ENCODE measurements around the gene ICA1L.

The ICA1L gene

DNA sequence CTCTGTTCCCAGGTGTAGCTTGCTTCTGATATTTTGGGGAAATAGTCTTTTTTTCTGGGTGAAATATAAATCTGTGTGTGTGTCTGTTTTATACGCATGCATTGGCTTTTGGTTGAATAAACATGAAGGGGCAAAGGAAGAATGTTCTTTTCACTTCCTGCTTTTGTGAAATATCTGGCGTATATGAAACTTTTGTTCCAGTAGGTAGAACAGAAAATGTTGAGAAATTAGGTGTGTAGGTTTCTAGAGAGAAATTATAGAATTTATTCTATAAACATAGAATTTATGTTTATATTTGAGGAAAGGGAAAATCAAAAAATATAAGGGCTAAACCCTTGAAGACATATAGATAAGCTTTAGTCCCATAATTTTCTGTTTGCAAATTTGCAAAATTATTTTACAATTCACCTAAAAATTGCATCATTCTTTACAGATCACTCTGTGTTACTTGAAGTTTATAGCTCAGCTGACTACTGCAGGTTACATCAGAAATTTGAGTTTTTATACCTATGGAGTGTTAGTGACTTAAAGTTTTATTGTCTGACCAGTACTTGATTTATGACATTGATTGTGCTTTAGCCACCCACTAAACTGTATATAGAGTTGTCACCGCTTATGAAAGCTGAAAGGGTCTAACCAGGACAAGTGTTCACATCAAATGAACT lies 120.7 kb downstream of the ICA1L start:
- no peak for ATAC-seq

DNA sequence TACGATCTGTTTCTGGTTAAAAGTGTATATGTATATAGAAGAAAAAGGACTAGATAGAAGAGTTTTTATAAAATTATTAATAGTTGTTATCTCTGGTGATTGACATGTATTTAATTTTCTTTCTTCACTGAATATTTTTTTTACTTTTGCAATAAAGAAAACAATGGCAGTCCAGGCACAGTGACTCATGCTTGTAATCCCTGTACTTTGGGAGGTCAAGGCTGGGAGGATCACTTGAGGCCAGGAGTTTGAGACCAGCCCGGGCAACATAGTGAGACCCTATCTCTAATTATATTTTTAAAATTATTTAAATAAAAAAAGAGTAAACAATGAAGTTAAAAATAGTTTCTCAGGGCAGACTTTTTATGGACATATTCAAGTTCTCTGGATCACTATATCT lies 122.1 kb downstream of the ICA1L start:
- TF ChIP-seq ZFP3 (CRISPR knock-in tag; IDR thresholded peaks at IDR 0.05) (no peak), ARNTL (CRISPR knock-in tag; IDR thresholded peaks at IDR 0.05; ENCODE audit: borderline replicate concordance, low read depth) (no peak), CSDC2 (CRISPR knock-in tag; IDR thresholded peaks at IDR 0.05) (no peak), ISL1 (CRISPR knock-in tag; IDR thresholded peaks at IDR 0.05) (no peak), PATZ1 (CRISPR knock-in tag; IDR thresholded peaks at IDR 0.05; ENCODE audit: borderline replicate concordance) (no peak), RARB (CRISPR knock-in tag; IDR thresholded peaks at IDR 0.05) (no peak), ZNF8 (CRISPR knock-in tag; IDR thresholded peaks at IDR 0.05) (no peak), ZFP30 (CRISPR knock-in tag; IDR thresholded peaks at IDR 0.05) (no peak), PPARA (CRISPR knock-in tag; IDR thresholded peaks at IDR 0.05; ENCODE audit: borderline replicate concordance) (no peak), GLIS3 (CRISPR knock-in tag; IDR thresholded peaks at IDR 0.05) (no peak), ZNF565 (CRISPR knock-in tag; conservative IDR thresholded peaks at IDR 0.05; ENCODE audit: low read depth) (no peak), ZNF70 (CRISPR knock-in tag; IDR thresholded peaks at IDR 0.05) (no peak), TCF4 (CRISPR knock-in tag; IDR thresholded peaks at IDR 0.05; ENCODE audit: borderline replicate concordance) (no peak), ESRRG (CRISPR knock-in tag; IDR thresholded peaks at IDR 0.05) (no peak), CSRNP3 (CRISPR knock-in tag; IDR thresholded peaks at IDR 0.05) (no peak)
- TF ChIP-seq, protein P1, sequence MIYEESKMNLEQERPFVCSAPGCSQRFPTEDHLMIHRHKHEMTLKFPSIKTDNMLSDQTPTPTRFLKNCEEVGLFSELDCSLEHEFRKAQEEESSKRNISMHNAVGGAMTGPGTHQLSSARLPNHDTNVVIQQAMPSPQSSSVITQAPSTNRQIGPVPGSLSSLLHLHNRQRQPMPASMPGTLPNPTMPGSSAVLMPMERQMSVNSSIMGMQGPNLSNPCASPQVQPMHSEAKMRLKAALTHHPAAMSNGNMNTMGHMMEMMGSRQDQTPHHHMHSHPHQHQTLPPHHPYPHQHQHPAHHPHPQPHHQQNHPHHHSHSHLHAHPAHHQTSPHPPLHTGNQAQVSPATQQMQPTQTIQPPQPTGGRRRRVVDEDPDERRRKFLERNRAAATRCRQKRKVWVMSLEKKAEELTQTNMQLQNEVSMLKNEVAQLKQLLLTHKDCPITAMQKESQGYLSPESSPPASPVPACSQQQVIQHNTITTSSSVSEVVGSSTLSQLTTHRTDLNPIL (CRISPR knock-in tag; IDR thresholded peaks at IDR 0.05; ENCODE audit: low read depth) = no peak
- TF ChIP-seq, protein P2, sequence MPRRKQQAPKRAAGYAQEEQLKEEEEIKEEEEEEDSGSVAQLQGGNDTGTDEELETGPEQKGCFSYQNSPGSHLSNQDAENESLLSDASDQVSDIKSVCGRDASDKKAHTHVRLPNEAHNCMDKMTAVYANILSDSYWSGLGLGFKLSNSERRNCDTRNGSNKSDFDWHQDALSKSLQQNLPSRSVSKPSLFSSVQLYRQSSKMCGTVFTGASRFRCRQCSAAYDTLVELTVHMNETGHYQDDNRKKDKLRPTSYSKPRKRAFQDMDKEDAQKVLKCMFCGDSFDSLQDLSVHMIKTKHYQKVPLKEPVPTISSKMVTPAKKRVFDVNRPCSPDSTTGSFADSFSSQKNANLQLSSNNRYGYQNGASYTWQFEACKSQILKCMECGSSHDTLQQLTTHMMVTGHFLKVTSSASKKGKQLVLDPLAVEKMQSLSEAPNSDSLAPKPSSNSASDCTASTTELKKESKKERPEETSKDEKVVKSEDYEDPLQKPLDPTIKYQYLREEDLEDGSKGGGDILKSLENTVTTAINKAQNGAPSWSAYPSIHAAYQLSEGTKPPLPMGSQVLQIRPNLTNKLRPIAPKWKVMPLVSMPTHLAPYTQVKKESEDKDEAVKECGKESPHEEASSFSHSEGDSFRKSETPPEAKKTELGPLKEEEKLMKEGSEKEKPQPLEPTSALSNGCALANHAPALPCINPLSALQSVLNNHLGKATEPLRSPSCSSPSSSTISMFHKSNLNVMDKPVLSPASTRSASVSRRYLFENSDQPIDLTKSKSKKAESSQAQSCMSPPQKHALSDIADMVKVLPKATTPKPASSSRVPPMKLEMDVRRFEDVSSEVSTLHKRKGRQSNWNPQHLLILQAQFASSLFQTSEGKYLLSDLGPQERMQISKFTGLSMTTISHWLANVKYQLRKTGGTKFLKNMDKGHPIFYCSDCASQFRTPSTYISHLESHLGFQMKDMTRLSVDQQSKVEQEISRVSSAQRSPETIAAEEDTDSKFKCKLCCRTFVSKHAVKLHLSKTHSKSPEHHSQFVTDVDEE (CRISPR knock-in tag; IDR thresholded peaks at IDR 0.05) = no peak
- ATAC-seq = no peak

More for the DNA sequence above, 120.7 kb downstream of the ICA1L start:
- TF ChIP-seq TOX (CRISPR knock-in tag; IDR thresholded peaks at IDR 0.05; ENCODE audit: borderline replicate concordance) (no peak), ISL1 (CRISPR knock-in tag; IDR thresholded peaks at IDR 0.05) (no peak), CSRNP3 (CRISPR knock-in tag; IDR thresholded peaks at IDR 0.05) (no peak), ZC3H10 (CRISPR knock-in tag; IDR thresholded peaks at IDR 0.05) (no peak)

DNA sequence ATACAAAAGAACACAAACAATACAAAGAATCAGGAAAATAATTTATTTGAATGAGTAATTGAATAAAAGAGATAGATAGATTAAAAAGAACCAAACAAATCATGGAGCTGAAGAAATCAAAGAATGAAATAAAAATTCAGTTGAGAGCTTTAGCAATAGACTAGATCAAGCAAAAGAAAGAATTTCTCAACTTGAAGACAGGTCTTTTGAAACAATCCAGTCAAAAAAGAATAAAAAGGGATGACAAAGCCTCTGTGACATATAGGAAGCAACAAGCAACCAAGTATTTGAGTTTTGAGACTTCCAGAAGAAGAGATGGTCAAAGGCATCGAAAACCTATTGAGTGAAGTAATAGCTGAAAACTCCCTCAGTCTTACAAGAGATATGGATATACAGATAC lies 128.0 kb downstream of the ICA1L start:
- peak; percentile 78 for TF ChIP-seq ZFP30 (CRISPR knock-in tag; IDR thresholded peaks at IDR 0.05)
- TF ChIP-seq ISL1 (CRISPR knock-in tag; IDR thresholded peaks at IDR 0.05) = no peak
- TF ChIP-seq TCF4 (CRISPR knock-in tag; IDR thresholded peaks at IDR 0.05; ENCODE audit: borderline replicate concordance) = no peak
- no peak for TF ChIP-seq PPARA (CRISPR knock-in tag; IDR thresholded peaks at IDR 0.05; ENCODE audit: borderline replicate concordance)
- TF ChIP-seq, protein P1 (CRISPR knock-in tag; IDR thresholded peaks at IDR 0.05; ENCODE audit: low read depth) = no peak
- ATAC-seq = no peak

Data from SK-N-SH treated with all-trans-retinoic acid at 6 μM for 48 hours (cell line).